HL-60/S4 treated with phorbol 12-myristate 13-acetate at 8.2 ng/mL for 4 days and 3 days (cell line): ENCODE data around the gene PRMT1.

Source experiments
- in situ Hi-C: fragments of 300-500 bp; cut with MboI; formaldehyde crosslinking; loops from 2 replicates; pipeline ENCODE4 v1.15.0; 2022; ENCODE audit warnings: low sequenced_read_pairs

The PRMT1 gene

GRCh38 chr19:49651029-49651819 lies 25.8 kb upstream of the PRMT1 start:
- in situ Hi-C loops, result no loop called here

DNA sequence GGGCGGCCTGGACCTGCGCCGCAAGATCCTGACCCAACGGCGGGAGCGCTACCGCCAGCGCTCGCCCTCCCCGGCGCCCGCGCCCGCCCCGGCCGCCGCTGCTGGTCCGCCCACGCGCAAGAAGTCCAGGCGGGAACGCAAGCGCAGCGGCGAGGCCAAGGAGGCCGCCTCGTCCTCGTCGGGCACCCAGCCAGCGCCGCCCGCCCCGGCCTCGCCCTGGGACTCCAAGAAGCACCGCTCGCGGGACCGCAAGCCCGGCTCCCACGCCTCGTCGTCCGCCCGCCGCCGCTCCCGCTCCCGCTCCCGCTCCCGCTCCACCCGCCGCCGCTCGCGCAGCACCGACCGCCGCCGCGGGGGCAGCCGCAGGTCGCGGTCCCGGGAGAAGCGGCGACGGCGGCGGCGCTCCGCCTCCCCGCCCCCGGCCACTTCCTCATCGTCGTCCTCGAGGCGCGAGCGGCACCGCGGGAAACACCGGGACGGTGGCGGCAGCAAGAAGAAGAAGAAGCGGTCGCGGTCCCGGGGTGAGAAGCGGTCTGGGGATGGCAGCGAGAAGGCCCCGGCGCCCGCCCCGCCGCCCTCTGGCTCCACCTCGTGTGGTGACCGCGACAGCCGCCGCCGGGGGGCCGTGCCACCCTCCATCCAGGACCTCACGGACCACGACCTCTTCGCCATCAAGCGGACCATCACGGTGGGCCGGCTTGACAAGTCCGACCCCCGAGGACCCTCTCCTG lies 25.1 kb upstream of the PRMT1 start:
- in situ Hi-C loops, result no loop called here

DNA sequence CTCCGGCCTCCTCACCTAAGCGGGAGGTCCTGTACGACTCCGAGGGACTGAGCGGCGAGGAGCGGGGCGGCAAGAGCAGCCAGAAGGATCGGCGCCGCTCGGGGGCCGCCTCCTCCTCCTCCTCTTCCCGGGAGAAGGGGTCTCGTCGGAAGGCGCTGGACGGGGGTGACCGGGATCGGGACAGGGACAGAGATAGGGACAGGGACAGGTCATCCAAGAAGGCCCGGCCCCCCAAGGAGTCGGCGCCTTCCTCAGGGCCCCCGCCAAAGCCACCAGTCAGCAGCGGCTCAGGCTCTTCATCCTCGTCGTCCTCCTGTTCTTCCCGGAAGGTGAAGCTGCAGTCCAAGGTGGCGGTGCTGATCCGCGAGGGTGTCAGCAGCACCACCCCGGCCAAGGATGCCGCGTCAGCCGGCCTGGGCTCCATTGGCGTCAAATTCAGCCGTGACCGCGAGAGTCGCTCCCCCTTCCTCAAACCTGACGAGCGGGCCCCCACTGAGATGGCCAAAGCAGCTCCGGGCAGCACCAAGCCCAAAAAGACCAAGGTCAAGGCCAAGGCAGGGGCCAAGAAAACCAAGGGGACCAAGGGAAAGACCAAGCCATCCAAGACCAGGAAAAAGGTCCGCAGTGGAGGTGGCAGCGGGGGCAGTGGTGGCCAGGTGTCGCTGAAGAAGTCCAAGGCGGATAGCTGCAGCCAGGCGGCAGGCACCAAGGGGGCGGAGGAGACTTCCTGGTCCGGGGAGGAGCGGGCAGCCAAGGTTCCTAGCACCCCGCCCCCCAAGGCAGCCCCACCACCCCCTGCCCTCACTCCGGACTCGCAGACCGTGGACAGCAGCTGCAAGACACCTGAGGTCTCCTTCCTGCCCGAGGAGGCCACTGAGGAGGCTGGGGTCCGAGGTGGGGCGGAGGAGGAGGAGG lies 24.3 kb upstream of the PRMT1 start:
- in situ Hi-C loops, result no loop called here

DNA sequence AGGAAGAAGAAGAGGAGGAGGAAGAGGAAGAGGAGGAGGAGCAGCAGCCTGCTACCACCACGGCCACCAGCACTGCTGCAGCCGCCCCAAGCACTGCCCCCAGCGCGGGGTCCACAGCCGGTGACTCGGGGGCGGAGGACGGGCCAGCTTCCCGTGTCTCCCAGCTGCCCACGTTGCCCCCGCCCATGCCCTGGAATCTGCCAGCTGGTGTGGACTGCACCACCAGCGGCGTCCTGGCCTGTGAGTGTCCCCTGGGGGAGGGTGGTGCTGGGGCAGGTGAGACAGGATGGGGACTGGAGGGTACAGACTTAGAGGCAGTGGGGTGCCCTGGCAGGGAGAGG lies 23.6 kb upstream of the PRMT1 start:
- in situ Hi-C loops, result no loop called here

DNA sequence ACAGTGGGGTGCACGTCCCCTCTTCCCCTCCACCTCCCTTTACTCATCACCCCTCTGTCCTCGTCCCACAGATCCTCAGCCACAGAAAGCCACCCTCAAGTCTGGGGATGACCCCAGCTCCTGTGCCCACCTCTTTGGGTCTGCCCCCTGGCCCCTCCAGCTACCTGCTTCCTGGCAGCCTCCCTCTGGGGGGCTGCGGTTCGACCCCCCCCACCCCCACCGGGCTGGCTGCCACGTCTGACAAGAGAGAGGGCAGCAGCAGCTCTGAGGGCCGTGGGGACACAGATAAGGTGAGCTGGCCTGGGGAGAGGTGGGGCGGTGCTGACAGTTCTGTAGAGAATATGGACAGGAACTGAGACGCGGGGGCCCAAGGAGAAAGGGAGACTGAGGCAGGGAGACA lies 22.5 kb upstream of the PRMT1 start:
- in situ Hi-C loops, result no loop called here

DNA sequence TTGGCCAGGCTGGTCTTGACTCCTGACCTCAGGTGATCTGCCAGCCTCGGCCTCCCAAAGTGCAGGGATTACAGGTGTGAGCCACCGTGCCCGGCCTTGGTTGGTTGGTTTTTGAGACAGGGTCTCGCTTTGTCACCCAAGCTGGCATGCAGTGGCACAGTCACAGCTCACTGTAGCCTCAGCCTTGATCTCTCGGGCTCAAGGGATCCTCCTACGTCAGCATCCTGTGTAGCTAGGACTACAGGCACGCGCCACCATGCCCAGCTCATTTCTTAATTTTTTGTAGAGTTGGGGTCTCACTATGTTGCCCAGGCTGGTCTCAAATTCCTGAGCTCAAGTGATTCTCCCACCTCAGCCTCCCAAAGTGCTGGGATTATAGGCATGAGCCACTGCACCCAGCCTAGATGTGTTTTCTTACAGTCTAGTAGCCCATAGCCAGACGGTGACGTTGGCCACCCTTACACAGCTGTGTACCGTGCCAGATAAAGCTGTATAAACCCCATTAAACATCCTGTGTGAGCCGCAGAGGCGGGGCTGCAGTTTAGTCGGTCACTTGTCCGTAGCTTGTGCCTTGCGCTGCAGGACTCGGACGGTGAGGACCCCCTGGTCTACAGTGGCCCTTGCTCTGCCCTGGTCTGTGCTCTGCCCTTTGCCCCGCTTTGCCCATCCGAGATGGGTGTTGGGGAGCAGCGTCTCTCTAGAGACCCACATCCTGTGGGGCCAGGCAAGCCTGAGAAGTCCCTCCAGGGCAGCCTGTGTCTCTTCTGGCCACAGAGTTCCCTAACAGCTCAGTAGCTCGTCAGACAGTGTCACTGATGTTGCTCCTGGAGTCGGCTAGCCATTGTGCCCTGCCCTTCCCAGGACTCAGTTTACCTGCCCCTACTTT lies 21.3 kb upstream of the PRMT1 start:
- in situ Hi-C loops, result no loop called here

- in situ Hi-C loops, result no loop called here
These were observed 20.5 kb upstream of the PRMT1 start for GRCh38 chr19:49656456-49657109.

DNA sequence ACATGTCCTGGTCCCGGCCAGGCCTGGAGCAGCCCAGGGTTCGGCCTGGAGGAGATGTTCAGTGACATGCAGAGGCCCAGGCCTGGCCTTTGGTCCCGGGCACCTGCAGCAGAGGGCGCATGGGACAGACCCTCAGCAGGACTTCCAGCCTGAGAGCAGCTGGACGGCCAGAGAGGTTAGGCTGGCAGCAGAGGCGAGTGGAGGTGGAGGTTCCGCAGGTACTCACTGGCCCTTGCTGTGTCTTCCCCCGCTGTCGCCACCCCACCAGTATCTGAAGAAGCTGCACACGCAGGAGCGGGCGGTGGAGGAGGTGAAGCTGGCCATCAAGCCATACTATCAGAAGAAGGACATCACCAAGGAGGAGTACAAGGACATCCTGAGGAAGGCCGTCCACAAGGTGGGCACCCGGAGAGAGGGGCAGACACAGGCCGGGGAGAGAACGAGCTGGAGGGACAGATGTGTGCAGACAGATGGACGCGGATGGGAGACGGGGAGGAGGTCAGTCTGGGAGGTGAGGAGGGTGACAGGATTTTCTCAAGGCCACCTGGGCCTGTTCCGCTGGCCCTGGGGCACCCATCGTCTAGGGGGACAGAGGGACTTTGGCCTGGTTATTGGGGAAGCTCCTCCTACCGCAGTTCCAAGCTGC lies 19.5 kb upstream of the PRMT1 start:
- in situ Hi-C loops, result no loop called here

DNA sequence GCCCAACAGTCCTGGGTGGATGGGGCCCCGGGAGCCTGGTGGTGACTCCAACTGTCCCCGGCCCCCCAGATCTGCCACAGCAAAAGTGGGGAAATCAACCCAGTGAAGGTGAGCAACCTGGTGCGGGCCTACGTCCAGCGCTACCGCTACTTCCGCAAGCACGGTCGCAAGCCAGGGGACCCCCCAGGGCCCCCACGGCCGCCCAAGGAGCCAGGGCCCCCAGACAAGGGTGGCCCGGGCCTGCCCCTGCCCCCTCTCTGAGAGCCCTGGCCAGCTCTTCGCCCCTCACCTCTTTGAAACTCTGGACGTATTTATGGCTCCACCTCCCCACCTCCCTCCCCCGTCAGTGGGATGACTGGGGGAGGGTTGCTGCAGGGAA lies 18.9 kb upstream of the PRMT1 start:
- in situ Hi-C loops, result no loop called here

DNA sequence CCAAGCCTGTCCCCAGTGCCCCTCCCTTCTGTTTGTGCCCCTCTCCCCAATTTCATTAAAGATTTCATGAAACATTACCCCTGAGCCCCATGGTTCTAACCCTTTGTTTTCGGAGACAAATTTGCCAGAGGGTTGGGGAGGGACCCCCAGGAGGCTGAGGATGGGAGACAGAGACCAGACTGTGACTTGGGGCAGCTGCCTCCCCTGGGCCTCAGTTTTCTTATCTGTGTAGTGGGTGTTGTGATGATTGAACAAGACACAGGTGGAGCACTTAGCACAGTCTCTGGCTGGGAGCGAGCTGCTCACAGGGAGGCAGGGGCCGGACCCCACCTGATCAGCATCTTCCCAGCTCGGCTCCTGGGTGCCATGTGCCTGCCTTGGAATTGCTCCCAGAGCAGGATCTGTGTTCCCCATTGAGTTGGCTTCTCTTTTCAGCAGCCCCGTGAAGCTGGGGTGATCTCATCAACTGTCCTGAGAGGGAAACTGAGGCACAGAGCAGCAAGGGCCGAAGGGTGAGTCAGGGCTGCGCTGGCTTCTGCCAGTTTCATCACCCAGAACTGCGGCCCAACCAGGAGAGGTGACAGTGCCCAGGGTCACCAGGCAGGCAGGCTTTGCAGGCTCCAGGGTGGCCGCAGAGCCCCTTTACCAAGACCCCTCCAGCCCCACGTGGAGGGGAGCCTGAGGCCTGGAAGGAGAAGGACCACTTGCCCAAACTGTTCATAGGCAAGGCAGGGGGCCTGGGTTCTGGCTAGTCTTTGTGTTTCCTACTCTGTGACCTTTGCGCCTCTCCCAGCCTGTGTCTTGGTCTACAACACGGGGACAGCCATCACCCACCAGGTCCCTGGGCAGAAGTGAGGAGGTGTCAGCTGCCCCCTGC lies 18.3 kb upstream of the PRMT1 start:
- in situ Hi-C loops, result no loop called here

DNA sequence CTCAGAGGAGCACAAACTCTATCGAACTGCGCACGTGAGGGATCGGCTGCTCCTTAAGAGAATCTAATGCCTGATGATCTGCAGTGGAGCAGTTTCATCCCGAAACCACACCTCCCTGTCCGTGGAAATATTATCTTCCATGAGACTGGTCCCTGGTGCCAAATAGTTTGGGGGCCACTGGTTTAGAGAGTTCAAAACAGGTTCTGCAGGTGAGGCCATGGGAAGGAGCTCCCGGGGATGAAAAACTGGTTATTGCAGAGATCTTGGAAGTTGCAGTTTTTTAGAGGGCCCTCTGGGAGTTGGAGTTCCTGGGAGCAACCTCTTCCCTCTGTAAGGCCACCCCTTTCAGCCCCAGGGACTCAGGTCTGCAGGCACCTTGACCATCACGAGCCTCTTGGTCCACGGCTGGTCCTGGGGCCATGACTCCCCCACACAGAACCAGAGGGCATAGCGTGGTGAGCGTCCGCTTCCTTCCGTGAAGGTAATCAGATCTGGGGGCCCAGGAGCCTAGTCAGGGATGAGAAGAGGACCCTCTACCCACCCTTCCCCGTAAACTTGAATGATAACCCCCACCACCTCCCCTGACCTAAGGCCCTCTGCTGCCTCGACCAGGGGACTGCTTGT lies 16.6 kb upstream of the PRMT1 start:
- in situ Hi-C loops, result no loop called here

GRCh38 chr19:49662011-49662410 lies 15.1 kb upstream of the PRMT1 start:
- in situ Hi-C loops, result no loop called here

- in situ Hi-C loops, result no loop called here
These were observed 13.8 kb upstream of the PRMT1 start for GRCh38 chr19:49663224-49663623.

- in situ Hi-C loops, result no loop called here
These were observed 12.7 kb upstream of the PRMT1 start for GRCh38 chr19:49664171-49665035.

- in situ Hi-C loops, result no loop called here
These were observed 12.1 kb upstream of the PRMT1 start for GRCh38 chr19:49665036-49665350.

- in situ Hi-C loops, result no loop called here
These were observed 11.5 kb upstream of the PRMT1 start, which contains the start of the genes BCL2L12 and IRF3 for GRCh38 chr19:49665351-49666119. Gene BCL2L12 (plus strand): TSS chr19:49665933. CDS start chr19:49666693, 760 bp downstream. Gene IRF3 (minus strand): TSS chr19:49665857. CDS start chr19:49664838, 1,019 bp downstream.

DNA sequence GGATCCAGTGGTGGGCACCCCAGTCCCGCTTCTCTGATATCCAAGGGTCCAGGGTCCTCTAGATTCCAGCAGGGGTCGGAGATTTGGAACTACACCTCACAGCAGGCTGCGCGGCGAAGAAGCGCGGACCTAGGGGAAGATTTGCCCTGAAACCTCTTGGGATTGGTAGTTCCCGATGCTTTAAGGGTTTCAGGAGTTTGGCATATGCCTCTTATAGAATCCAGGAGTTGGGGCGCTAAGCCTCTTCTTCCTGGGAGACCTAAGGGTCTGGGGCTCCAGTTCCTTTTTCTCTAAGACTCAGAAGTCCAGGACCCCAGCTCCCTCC lies 11.0 kb upstream of the PRMT1 start:
- in situ Hi-C loops, result no loop called here
